ENCODE measurements around the gene OOSP1. TPM values are rescaled to one million over a fixed set of nuclear protein-coding genes. Genes with fewer than 3 reads are reported as not detected.

Gene OOSP1
- total RNA-seq, 2 experiments from 2014 or later: not detected

- H3K9me3 Mint-ChIP-seq: no peaks in the 10 kb centered on the region
- POLR2A ChIA-PET: no interaction called here
- H3K4me3 Mint-ChIP-seq: no peak overlapping the region
- CTCF ChIA-PET: no interaction called here
- no peaks in the 10 kb centered on the region for H3K36me3 Mint-ChIP-seq (ENCODE audit: low read depth)
- peaks cover 2% of the 10 kb centered on the region for H3K27me3 Mint-ChIP-seq
- no peak overlapping the region for H3K27ac Mint-ChIP-seq
- no peak for DNase-seq
- no peaks in the 10 kb centered on the region for H3K4me1 Mint-ChIP-seq
Measured at GRCh38 chr11:59938718-59939117, 486 bp downstream of the OOSP1 start.

- H3K27ac Mint-ChIP-seq: no peak overlapping the region
- no peaks in the 10 kb centered on the region for H3K36me3 Mint-ChIP-seq (ENCODE audit: low read depth)
- no peaks in the 10 kb centered on the region for H3K9me3 Mint-ChIP-seq
- no peak for DNase-seq
- POLR2A ChIA-PET: no interaction called here
- no peak overlapping the region for H3K4me3 Mint-ChIP-seq
- CTCF ChIA-PET: no interaction called here
- H3K27me3 Mint-ChIP-seq: no peaks in the 10 kb centered on the region
- no peaks in the 10 kb centered on the region for H3K4me1 Mint-ChIP-seq
Measured at GRCh38 chr11:59939482-59939881, 1.2 kb downstream of the OOSP1 start.

GRCh38 chr11:59941091-59941490, 2.9 kb downstream of the OOSP1 start:
- Mint-ChIP-seq H3K27ac (no peak overlapping the region), H3K27me3 (peaks cover under 1% of the 10 kb centered on the region), H3K4me1 (peaks cover 6% of the 10 kb centered on the region), H3K4me3 (no peak overlapping the region), H3K36me3 (ENCODE audit: low read depth) (no peaks in the 10 kb centered on the region), H3K9me3 (no peaks in the 10 kb centered on the region)
- ChIA-PET POLR2A (no interaction called here), CTCF (no interaction called here)
- no peak for DNase-seq

GRCh38 chr11:59943997-59944714, 5.9 kb downstream of the OOSP1 start:
- peaks cover 2% of the 10 kb centered on the region for H3K27me3 Mint-ChIP-seq
- ChIA-PET POLR2A (no interaction called here), CTCF (no interaction called here)
- H3K4me3 Mint-ChIP-seq: no peak overlapping the region
- H3K9me3 Mint-ChIP-seq: no peaks in the 10 kb centered on the region
- peaks cover 6% of the 10 kb centered on the region for H3K4me1 Mint-ChIP-seq
- no peaks in the 10 kb centered on the region for H3K36me3 Mint-ChIP-seq (ENCODE audit: low read depth)
- no peak for DNase-seq
- H3K27ac Mint-ChIP-seq: no peak overlapping the region

GRCh38 chr11:59944720-59945119, 6.5 kb downstream of the OOSP1 start:
- Mint-ChIP-seq H3K36me3 (ENCODE audit: low read depth) (no peaks in the 10 kb centered on the region), H3K4me3 (no peak overlapping the region), H3K4me1 (peaks cover 6% of the 10 kb centered on the region), H3K27me3 (peaks cover 2% of the 10 kb centered on the region), H3K27ac (no peak overlapping the region), H3K9me3 (no peaks in the 10 kb centered on the region)
- CTCF ChIA-PET: no interaction called here
- no peak for DNase-seq
- POLR2A ChIA-PET: no interaction called here

- POLR2A ChIA-PET: no interaction called here
- no peaks in the 10 kb centered on the region for H3K9me3 Mint-ChIP-seq
- no peak overlapping the region for H3K27ac Mint-ChIP-seq
- DNase-seq: no peak
- H3K27me3 Mint-ChIP-seq: peaks cover 4% of the 10 kb centered on the region
- CTCF ChIA-PET: no interaction called here
- H3K4me1 Mint-ChIP-seq: no peaks in the 10 kb centered on the region
- H3K36me3 Mint-ChIP-seq (ENCODE audit: low read depth): no peaks in the 10 kb centered on the region
- no peak overlapping the region for H3K4me3 Mint-ChIP-seq
Measured at GRCh38 chr11:59953463-59954218, 15.4 kb downstream of the OOSP1 start.

GRCh38 chr11:59954219-59954847, 16.1 kb downstream of the OOSP1 start:
- H3K27me3 Mint-ChIP-seq: peaks cover 4% of the 10 kb centered on the region
- POLR2A ChIA-PET: no interaction called here
- no peak for DNase-seq
- H3K9me3 Mint-ChIP-seq: no peaks in the 10 kb centered on the region
- H3K4me1 Mint-ChIP-seq: no peaks in the 10 kb centered on the region
- H3K27ac Mint-ChIP-seq: no peak overlapping the region
- no peaks in the 10 kb centered on the region for H3K36me3 Mint-ChIP-seq (ENCODE audit: low read depth)
- no peak overlapping the region for H3K4me3 Mint-ChIP-seq
- CTCF ChIA-PET: no interaction called here

GRCh38 chr11:59957094-59957493, 18.9 kb downstream of the OOSP1 start:
- Mint-ChIP-seq H3K36me3 (ENCODE audit: low read depth) (no peaks in the 10 kb centered on the region), H3K27me3 (peaks cover 4% of the 10 kb centered on the region), H3K9me3 (no peaks in the 10 kb centered on the region), H3K4me1 (no peaks in the 10 kb centered on the region), H3K27ac (no peak overlapping the region), H3K4me3 (no peak overlapping the region)
- ChIA-PET POLR2A (no interaction called here), CTCF (no interaction called here)
- DNase-seq: no peak

- ChIA-PET POLR2A (no interaction called here), CTCF (interaction anchor here (0.7 to 0.9 kb wide), 2 partner anchors 12 to 236 kb away, joined by 3 read pairs; no protein-coding TSS in a partner anchor)
- Mint-ChIP-seq H3K36me3 (ENCODE audit: low read depth) (no peaks in the 10 kb centered on the region), H3K27ac (no peak overlapping the region), H3K9me3 (no peaks in the 10 kb centered on the region), H3K4me3 (no peak overlapping the region), H3K4me1 (no peaks in the 10 kb centered on the region), H3K27me3 (peaks cover 2% of the 10 kb centered on the region)
- no peak for DNase-seq
Measured at GRCh38 chr11:59960502-59961381, 22.5 kb downstream of the OOSP1 start.

GRCh38 chr11:59962107-59962482, 23.9 kb downstream of the OOSP1 start:
- POLR2A ChIA-PET: no interaction called here
- Mint-ChIP-seq H3K27me3 (peaks cover 2% of the 10 kb centered on the region), H3K9me3 (no peaks in the 10 kb centered on the region), H3K27ac (no peak overlapping the region), H3K4me1 (no peaks in the 10 kb centered on the region), H3K4me3 (no peak overlapping the region), H3K36me3 (ENCODE audit: low read depth) (no peaks in the 10 kb centered on the region)
- CTCF ChIA-PET: no interaction called here
- no peak for DNase-seq

GRCh38 chr11:59963733-59964132, 25.5 kb downstream of the OOSP1 start, which contains the start of gene OOSP4A:
Gene OOSP4A, plus strand, starts transcription at chr11:59964033. Its CDS starts 0 bp downstream, at chr11:59964033.
- no peaks in the 10 kb centered on the region for H3K4me1 Mint-ChIP-seq
- ChIA-PET POLR2A (no interaction called here), CTCF (no interaction called here)
- no peak for DNase-seq
- H3K36me3 Mint-ChIP-seq (ENCODE audit: low read depth): no peaks in the 10 kb centered on the region
- no peak within 1 kb of the TSS for H3K27ac Mint-ChIP-seq
- H3K27me3 Mint-ChIP-seq: peaks cover 7% of the 10 kb centered on the region
- no peak within 1 kb of the TSS for H3K4me3 Mint-ChIP-seq
- no peaks in the 10 kb centered on the region for H3K9me3 Mint-ChIP-seq

- peaks cover 7% of the 10 kb centered on the region for H3K27me3 Mint-ChIP-seq
- H3K36me3 Mint-ChIP-seq (ENCODE audit: low read depth): no peaks in the 10 kb centered on the region
- CTCF ChIA-PET: no interaction called here
- POLR2A ChIA-PET: no interaction called here
- no peak for DNase-seq
- H3K27ac Mint-ChIP-seq: no peak overlapping the region
- H3K4me1 Mint-ChIP-seq: no peaks in the 10 kb centered on the region
- no peak overlapping the region for H3K4me3 Mint-ChIP-seq
- no peaks in the 10 kb centered on the region for H3K9me3 Mint-ChIP-seq
Measured at GRCh38 chr11:59965424-59965823, 27.2 kb downstream of the OOSP1 start.

- ChIA-PET CTCF (no interaction called here), POLR2A (no interaction called here)
- Mint-ChIP-seq H3K27me3 (peaks cover 7% of the 10 kb centered on the region), H3K4me3 (no peak overlapping the region), H3K4me1 (no peaks in the 10 kb centered on the region), H3K27ac (no peak overlapping the region), H3K36me3 (ENCODE audit: low read depth) (no peaks in the 10 kb centered on the region), H3K9me3 (no peaks in the 10 kb centered on the region)
- no peak for DNase-seq
Measured at GRCh38 chr11:59966201-59966600, 28.0 kb downstream of the OOSP1 start.

Measured in activated CD4-positive, alpha-beta T cell treated with anti-CD3 and anti-CD28 coated beads, Interleukin-2, amount 10 ng/mL, durations not matched to agents 7 days and 5 days (primary cell).